GM21381 (cell line): ENCODE data around the gene DPCD.

ENCODE experiments used
- ATAC-seq: cut with Tn5 transposase; IDR thresholded peaks from one replicate; pipeline ENCODE4 v1.9.1; 2021; ENCODE audit warnings: mild to moderate bottlenecking, moderate library complexity; ENCODE audit not compliant: unreplicated experiment

DPCD gene

GRCh38 chr10:101587725-101588653 lies at the start of gene DPCD, which contains the start of gene POLL:
DPCD (plus strand) TSS chr10:101588321; CDS start chr10:101588337, 16 bp downstream.
POLL (minus strand) TSS chr10:101588257; CDS start chr10:101587360, 897 bp downstream.
- ATAC-seq, result peak; percentile 98

GRCh38 chr10:101538446-101538845 lies 49.7 kb upstream of the DPCD start:
- ATAC-seq, result no peak

- no peak for ATAC-seq
These were observed 42.2 kb upstream of the DPCD start for GRCh38 chr10:101545898-101546297.

- no peak for ATAC-seq
These were observed 37.2 kb upstream of the DPCD start for GRCh38 chr10:101550965-101551364.

- ATAC-seq, result no peak
These were observed 35.7 kb upstream of the DPCD start for GRCh38 chr10:101552442-101552841.

- ATAC-seq, result no peak
These were observed 30.6 kb upstream of the DPCD start for GRCh38 chr10:101557541-101557940.

- no peak for ATAC-seq
These were observed 29.9 kb upstream of the DPCD start for GRCh38 chr10:101558204-101558603.

- ATAC-seq, result no peak
These were observed 29.2 kb upstream of the DPCD start for GRCh38 chr10:101558671-101559595.

GRCh38 chr10:101559596-101560297 lies 28.4 kb upstream of the DPCD start:
- ATAC-seq, result no peak

GRCh38 chr10:101560298-101561067 lies 27.6 kb upstream of the DPCD start:
- ATAC-seq, result no peak

- ATAC-seq, result no peak
These were observed 26.8 kb upstream of the DPCD start for GRCh38 chr10:101561068-101561915.

GRCh38 chr10:101562231-101562630 lies 25.9 kb upstream of the DPCD start:
- ATAC-seq, result no peak

GRCh38 chr10:101563007-101563406 lies 25.1 kb upstream of the DPCD start:
- ATAC-seq, result no peak

- ATAC-seq, result no peak
These were observed 24.6 kb upstream of the DPCD start for GRCh38 chr10:101563497-101564040.

- ATAC-seq, result no peak
These were observed 23.6 kb upstream of the DPCD start for GRCh38 chr10:101564490-101564991.

GRCh38 chr10:101565370-101565900 lies 22.7 kb upstream of the DPCD start:
- ATAC-seq, result no peak

- no peak for ATAC-seq
These were observed 22.2 kb upstream of the DPCD start for GRCh38 chr10:101565936-101566332.
